HG02678 (cell line): ENCODE measurements around the gene EARS2.

Experiments
- ATAC-seq: cut with Tn5 transposase; IDR thresholded peaks from one replicate; pipeline ENCODE4 v1.9.1; 2021; ENCODE audit warnings: mild to moderate bottlenecking, moderate library complexity; ENCODE audit not compliant: unreplicated experiment

Gene EARS2

DNA sequence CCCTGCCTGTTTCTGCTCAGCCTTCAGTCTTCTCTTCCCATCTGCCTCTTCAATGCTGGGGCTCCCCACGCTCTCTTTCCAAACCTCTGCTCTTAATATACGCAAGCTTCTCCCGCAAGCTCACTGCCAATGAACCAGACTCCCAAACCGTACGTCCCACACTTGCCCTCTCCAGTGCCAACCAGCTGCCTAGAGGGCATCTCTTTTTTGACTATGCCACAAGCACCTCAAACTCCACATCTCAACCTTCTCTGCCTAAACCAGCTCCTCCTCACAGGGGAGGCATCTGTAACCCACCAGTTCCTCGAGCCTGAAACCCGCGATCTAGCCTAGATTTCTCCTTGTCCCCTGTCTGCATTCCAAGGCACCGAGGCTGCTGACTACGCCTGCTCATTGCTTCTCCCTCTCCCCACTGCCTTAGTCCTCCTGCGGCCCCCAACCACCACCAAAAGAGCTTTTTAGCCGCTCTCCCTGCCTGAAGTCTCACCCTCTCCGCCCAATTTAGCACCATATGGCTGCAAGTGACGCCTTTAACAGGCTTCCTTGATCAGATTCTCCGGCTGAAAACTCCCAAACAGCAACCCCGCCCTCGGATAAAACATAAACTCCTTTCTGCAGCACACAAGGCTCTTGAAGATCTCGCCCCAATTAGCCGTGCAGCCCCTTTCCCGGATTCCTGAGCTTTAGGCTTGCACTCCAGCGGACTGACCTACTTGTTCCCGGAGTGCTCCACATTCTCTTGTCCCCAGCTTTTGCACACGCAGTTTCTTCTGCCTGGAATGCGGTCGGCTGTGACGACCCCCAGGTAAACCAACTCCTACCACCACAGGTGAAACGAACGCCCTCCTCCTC lies 48.3 kb downstream of the EARS2 start:
- no peak for ATAC-seq

- ATAC-seq: no peak
Observed at GRCh38 chr16:23506606-23506994, 50.5 kb downstream of the EARS2 start.

GRCh38 chr16:23505671-23506605 lies 51.2 kb downstream of the EARS2 start:
- ATAC-seq: no peak

DNA sequence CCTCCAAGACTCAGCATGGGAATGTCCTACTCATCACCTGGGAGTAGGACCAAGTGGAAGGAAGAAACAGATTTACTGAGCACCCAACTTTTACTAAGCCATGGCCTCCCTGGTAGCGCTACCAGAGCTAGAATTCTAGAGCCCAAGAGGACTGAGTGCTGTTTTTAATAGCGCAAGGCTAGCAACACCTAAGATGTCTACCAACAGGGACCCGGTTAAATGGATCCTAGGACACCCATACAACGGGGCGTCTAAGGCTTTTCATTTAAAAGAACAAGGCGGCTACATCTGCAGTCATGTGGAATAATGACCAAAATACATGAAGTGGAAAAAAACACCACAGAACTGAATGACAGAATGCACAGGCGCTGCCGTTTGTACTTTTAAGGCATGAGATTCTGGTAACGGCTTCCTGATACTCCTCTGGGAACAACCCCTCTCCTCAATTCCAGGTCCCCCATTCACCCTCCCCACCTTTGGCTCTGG lies 51.9 kb downstream of the EARS2 start:
- ATAC-seq: no peak

- peak; percentile 69 for ATAC-seq
Observed at GRCh38 chr16:23504453-23505179, 52.5 kb downstream of the EARS2 start.

DNA sequence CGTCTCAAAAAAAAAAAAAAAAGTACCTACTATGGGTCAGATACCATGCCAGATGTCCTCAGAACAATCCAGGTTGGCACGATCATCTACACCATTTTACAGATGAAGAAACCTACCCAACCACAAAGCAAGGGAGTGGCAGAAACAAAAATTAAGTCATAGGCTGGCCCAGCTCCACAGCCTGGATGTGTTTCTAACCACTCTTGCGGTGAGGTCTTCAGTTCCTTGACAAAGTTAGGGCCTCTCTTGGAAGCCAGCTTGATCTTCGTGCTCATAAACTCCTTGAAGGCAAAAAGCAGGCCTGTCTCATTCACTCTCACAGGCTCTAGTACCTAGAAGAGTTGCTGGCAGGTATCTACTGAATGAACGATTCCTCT lies 53.1 kb downstream of the EARS2 start:
- ATAC-seq: no peak

- ATAC-seq: no peak
Observed at GRCh38 chr16:23502466-23502865, 54.7 kb downstream of the EARS2 start.

DNA sequence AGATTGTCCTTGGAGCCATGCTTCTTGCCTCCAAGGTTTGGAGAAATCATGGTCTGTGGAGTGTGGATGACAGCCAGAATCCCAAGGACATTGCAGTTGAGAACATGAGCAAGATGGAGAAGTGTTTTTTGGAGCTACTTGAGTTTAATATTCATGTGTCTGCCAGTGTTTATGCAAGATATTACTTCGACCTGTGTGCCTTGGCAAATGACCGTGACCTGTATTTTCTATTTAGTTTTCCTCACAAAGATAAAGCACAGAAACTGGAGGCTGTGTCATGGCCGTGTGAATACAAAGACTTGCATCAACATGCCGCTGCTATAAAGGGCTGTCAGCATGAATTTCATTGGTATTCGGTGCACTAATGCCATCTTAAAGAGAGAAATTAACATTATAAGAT lies 55.9 kb downstream of the EARS2 start:
- no peak for ATAC-seq

GRCh38 chr16:23500862-23501225 lies 56.3 kb downstream of the EARS2 start:
- ATAC-seq: no peak

DNA sequence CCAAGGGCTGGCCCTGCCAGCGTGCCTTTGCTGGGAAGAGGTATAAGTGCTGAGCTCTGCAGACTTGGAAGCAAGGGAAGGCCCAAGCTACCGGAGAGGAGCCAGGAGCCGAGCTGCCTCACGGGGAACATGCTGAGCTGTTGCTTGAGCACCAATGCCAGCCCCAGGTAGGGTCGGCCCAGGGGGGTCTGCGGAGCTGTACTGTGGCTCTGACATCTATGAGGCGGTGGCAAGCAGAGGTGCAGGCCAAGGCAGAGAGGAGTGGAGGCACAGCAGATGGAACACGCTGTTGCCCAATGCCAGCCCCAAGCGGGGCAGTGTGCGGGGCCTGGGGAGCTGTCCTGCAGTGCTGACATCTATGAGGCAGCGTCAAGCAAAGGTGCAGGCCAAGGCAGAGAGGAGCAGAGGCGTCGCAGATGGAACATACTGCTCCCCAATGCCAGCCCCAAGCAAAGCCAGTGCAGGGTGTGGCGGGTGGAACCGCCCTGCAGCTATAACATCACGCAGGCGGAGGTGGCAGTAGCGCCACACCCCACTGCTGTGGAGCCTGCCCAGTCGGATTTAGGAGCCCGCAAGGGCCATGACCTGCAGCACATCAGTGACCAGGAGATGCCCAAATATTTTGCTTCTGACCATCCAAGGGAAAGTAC lies 56.8 kb downstream of the EARS2 start:
- ATAC-seq: no peak

GRCh38 chr16:23499801-23500200 lies 57.3 kb downstream of the EARS2 start:
- ATAC-seq: no peak

DNA sequence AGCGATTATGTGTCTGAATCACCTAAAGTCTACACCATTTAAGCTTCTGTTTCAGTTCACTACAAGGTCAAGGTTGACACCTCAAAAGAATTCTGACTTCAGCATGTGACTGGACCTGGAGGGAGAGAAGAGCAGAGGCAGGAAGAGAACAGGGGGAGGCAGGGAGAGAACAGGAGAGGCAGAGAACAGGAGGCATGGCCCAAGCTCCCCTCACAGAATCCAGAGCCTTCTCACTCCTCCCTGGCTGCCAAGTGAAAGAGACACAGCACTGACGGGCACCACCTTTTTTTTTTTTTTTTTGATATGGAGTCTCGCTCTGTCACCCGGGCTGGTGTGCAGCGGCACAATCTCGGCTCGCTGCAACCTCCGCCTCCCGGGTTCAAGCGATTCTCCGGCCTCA lies 58.3 kb downstream of the EARS2 start:
- no peak for ATAC-seq

GRCh38 chr16:23497543-23497868 lies 59.6 kb downstream of the EARS2 start:
- ATAC-seq: no peak

- no peak for ATAC-seq
Observed at GRCh38 chr16:23496821-23497542, 60.2 kb downstream of the EARS2 start.

- no peak for ATAC-seq
Observed at GRCh38 chr16:23495671-23496070, 61.5 kb downstream of the EARS2 start.

DNA sequence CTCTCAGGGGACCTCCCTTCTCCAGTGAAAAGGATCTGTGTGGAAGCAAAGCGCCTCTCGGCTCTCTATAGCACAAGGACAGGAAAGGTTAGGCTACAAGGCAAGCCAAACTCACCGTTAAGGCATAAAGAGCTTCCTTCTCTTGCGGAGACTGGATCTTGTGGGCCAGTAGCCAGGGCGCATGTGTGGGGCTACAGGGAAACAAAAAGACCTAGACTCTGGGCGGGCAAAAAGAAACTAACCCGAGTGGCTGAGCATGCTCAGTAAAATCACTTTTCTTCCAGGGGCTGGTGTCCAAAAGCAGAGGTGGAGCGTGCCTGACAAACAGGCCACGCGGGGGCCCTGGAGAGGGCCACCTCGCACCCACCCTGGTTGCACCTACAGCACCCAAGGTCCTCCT lies 63.0 kb downstream of the EARS2 start:
- no peak for ATAC-seq

DNA sequence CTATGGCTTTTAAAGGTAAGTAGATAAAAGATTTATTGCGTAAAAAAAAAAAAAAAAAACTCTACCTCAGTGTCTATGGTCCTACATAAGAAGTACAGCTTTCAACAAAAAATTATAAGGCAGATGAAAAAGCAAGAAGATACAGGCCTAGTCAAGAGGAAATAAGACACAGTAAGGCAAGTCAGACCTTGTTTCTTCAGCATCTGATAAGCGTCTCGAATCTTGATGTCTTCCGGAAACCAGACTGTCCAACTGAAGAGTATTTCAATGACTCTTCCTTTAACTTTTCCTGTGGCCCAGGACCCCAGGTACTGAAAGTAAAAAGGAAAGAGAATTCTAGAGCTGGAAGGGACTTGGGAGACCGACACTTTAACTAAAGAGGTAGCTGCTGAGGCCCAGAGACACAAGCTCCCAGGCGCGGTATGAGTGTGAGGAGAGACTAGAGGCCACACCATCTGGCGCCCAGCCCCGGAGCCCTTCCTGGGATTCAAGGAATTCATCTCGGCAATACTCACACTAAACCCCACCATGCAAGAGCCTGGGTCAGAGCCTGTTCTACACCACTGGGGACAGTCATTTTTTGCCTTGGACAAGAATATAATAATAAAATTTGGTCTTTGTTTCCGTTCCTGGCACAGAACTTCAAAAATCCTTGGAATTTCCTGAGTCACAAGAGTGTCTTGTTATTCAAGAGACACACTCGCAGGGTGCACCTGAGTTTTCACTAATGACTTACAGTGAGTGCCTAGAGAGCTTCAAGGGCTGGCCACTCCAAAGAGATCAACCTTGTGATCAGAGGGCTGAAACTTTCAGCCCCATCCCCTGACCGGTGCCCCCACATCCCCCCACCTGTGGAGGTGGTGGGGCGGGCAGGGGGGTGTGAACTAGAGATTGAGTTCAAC lies 65.4 kb downstream of the EARS2 start:
- ATAC-seq: no peak

GRCh38 chr16:23486480-23486879 lies 70.7 kb downstream of the EARS2 start:
- no peak for ATAC-seq

DNA sequence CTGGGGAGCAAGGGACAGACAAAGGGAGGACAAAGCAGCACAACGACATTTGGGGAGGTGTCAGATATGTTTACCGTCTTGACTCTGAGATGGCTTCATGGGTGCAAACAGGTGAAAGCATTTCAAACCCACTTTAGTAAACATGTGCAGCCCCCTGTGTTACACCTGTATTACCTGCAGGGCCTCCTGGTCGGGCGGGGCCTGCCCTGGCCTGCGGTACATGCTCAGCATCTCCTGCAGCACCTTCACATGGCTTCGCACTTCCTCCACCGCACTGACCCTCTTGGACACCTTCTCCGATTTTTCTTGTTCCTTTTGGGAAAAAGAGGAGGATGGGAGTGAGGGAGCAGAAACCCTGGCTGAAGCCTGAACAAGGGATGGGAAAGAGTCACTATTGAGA lies 71.3 kb downstream of the EARS2 start:
- ATAC-seq: no peak
